ENCODE data around the gene COX7B2. TPM values are rescaled to one million over a fixed set of nuclear protein-coding genes. Genes with fewer than 3 reads are reported as not detected.
A peak's percentile ranks its signal among the peaks of the same experiment; 100 is the strongest.

The COX7B2 gene
- total RNA-seq, 4 donors from 2014 or later = not detected

DNA sequence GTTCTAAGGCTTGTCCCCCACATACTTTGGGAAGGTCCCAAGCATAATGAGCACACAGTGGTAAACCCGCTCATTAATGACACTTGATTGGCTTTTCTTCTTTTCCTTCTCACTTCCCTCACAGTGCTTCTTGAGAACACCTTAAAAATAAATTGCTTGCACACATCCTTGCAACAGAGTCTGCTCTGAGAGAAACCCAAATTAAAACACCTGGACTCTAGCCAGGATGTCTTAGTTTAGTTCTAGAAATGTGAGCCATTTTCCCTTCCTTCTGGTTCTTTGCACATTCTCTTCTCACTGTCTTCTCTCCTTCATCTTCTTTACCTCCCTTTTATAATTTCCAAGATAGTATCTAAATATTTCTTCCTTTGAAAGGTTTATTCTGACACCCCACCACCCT is 35.3 kb upstream of the COX7B2 start:
- Histone ChIP-seq H3K9me3 (no peaks in the 10 kb centered on the region), H3K27me3 (no peaks in the 10 kb centered on the region), H3K4me3 (no peak overlapping the region), H3K36me3 (no peaks in the 10 kb centered on the region), H3K4me1 (no peaks in the 10 kb centered on the region), H3K27ac (no peak overlapping the region)
- no peak for DNase-seq
- WGBS, 2 donors = 83 to 92% methylated on average over 1 of the region's 1 CpG
- TF ChIP-seq, protein P1, sequence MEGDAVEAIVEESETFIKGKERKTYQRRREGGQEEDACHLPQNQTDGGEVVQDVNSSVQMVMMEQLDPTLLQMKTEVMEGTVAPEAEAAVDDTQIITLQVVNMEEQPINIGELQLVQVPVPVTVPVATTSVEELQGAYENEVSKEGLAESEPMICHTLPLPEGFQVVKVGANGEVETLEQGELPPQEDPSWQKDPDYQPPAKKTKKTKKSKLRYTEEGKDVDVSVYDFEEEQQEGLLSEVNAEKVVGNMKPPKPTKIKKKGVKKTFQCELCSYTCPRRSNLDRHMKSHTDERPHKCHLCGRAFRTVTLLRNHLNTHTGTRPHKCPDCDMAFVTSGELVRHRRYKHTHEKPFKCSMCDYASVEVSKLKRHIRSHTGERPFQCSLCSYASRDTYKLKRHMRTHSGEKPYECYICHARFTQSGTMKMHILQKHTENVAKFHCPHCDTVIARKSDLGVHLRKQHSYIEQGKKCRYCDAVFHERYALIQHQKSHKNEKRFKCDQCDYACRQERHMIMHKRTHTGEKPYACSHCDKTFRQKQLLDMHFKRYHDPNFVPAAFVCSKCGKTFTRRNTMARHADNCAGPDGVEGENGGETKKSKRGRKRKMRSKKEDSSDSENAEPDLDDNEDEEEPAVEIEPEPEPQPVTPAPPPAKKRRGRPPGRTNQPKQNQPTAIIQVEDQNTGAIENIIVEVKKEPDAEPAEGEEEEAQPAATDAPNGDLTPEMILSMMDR (IDR thresholded peaks at IDR 0.05) = no peak
- no peak for TF ChIP-seq POLR2A (IDR thresholded peaks at IDR 0.05)
- intact Hi-C loops (cut with DNase I) = no loop called here

DNA sequence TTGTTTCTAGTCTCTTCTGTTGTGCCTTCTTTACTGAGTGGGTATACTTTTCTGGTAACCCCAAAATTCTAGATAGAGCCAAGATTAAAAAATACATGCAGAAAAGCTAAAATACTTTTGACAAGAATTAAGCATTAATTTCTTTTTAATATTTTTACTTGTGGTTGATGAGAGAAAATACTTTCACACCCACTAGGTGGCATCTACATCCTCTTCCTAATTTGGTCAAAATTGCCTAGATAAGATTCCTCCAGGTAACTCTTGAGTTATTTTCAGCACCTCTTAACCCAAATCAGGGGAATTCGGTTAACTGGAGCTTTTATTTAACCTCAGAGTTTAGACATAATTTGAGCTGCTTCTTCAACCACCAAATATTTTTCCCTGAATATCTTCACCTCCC is 28.4 kb upstream of the COX7B2 start:
- TF ChIP-seq, protein P1 (IDR thresholded peaks at IDR 0.05) = peak in 2 of 6 experiments; percentile 11 to 27
- TF ChIP-seq POLR2A (IDR thresholded peaks at IDR 0.05) = no peak
- H3K36me3 ChIP-seq = no peaks in the 10 kb centered on the region
- intact Hi-C loops (cut with DNase I) = no loop called here
- no peak overlapping the region for H3K27ac ChIP-seq
- no peak for DNase-seq
- no peaks in the 10 kb centered on the region for H3K27me3 ChIP-seq
- H3K4me3 ChIP-seq = no peak overlapping the region
- H3K4me1 ChIP-seq = no peaks in the 10 kb centered on the region
- WGBS, 2 donors = 54 to 69% methylated on average over 1 of the region's 1 CpG
- H3K9me3 ChIP-seq = no peaks in the 10 kb centered on the region

DNA sequence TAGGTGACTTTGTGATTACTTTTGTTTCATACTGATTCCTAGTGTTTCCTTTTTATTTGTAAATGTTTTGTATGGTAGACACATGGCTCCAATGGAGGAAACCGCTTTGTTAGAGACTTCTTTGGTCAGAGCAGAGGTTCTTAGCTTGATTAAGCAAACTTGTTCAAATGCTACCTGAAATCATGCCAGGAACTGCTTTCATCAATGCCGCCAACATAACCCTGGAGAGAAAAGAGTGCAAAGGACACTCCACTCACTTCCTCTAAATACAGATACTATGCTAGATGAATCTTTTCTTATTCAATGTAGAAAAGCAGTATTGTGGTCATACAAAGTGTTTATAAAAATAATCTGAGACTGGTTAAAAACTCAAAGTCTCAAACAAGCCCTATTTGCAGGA is 25.7 kb upstream of the COX7B2 start:
- TF ChIP-seq, protein P1 (IDR thresholded peaks at IDR 0.05) = no peak
- TF ChIP-seq POLR2A (IDR thresholded peaks at IDR 0.05) = no peak
- no peak overlapping the region for H3K4me3 ChIP-seq
- H3K9me3 ChIP-seq = no peaks in the 10 kb centered on the region
- H3K27me3 ChIP-seq = no peaks in the 10 kb centered on the region
- H3K36me3 ChIP-seq = no peaks in the 10 kb centered on the region
- 70 to 78% methylated on average over 2 of the region's 2 CpGs for WGBS, 2 donors
- intact Hi-C loops (cut with DNase I) = no loop called here
- no peak overlapping the region for H3K27ac ChIP-seq
- H3K4me1 ChIP-seq = no peaks in the 10 kb centered on the region
- no peak for DNase-seq

- intact Hi-C loops (cut with DNase I) = no loop called here
- no peaks in the 10 kb centered on the region for H3K27me3 ChIP-seq
- no peaks in the 10 kb centered on the region for H3K36me3 ChIP-seq
- H3K4me3 ChIP-seq = no peak overlapping the region
- WGBS, 2 donors = 33 to 39% methylated on average over 3 of the region's 3 CpGs
- H3K9me3 ChIP-seq = no peaks in the 10 kb centered on the region
- DNase-seq = no peak
- no peak for TF ChIP-seq POLR2A (IDR thresholded peaks at IDR 0.05)
- TF ChIP-seq, protein P1 (IDR thresholded peaks at IDR 0.05) = no peak
- no peak overlapping the region for H3K27ac ChIP-seq
- H3K4me1 ChIP-seq = no peaks in the 10 kb centered on the region
Measured at GRCh38 chr4:46933686-46934085, 24.6 kb upstream of the COX7B2 start.

DNA sequence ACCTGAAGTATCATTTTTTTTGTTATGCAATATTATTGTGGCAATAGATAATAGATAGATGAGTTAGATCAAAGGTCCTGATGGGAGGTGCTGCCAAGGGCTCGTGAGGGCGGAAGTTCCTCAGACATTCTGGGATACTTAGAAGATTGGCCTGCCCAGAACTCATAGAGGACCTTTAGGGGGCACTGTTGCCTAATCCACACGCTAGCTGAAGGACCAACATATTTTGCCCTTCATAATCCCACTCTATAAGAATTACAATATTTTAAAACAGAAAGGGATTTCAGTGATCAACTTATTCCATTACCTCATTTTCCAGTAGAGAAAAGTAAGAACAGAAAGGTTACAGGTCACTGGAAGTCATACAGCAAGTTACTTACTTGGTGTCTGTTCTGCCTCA is 22.9 kb upstream of the COX7B2 start:
- Histone ChIP-seq H3K4me1 (no peaks in the 10 kb centered on the region), H3K9me3 (no peaks in the 10 kb centered on the region), H3K36me3 (no peaks in the 10 kb centered on the region), H3K4me3 (no peak overlapping the region), H3K27ac (no peak overlapping the region), H3K27me3 (no peaks in the 10 kb centered on the region)
- intact Hi-C loops (cut with DNase I) = no loop called here
- TF ChIP-seq POLR2A (IDR thresholded peaks at IDR 0.05) = no peak
- TF ChIP-seq, protein P1 (IDR thresholded peaks at IDR 0.05) = peak in 3 of 6 experiments; percentile 20 to 35 (median 30)
- no peak for DNase-seq
- WGBS, 2 donors = 32 to 40% methylated on average over 3 of the region's 3 CpGs

All from esophagus squamous epithelium (tissue), 5 donors.